IPS DF 6.9 (cell line): Measurements from ENCODE around the gene FLVCR1.
"Not testable (repeated sequence)": the region's sequence is repeated elsewhere in the genome, so short reads cannot be mapped to it uniquely, and the experiment has no call there.

Source experiments
- DNase-seq: peaks from one replicate; pipeline ENCODE4 v3.0.0-alpha.2; 2013; ENCODE audit warnings: low read depth, low spot score
- H3K27ac ChIP-seq: one replicate; pipeline ENCODE4 v1.5.1; 2013; ENCODE audit warnings: low read length, control low read depth
- H3K27me3 ChIP-seq: 2 replicates; pipeline ENCODE4 v1.6.1; 2013; ENCODE audit warnings: mild to moderate bottlenecking, low read length; ENCODE audit not compliant: control insufficient read depth, insufficient read depth
- H3K36me3 ChIP-seq: 2 replicates; pipeline ENCODE4 v1.6.1; 2013; ENCODE audit warnings: low read length; ENCODE audit not compliant: control insufficient read depth, insufficient read depth
- H3K4me1 ChIP-seq: 2 replicates; pipeline ENCODE4 v1.6.1; 2013; ENCODE audit warnings: low read length; ENCODE audit not compliant: control insufficient read depth, insufficient read depth
- H3K4me3 ChIP-seq: 2 replicates; pipeline ENCODE4 v1.5.1; 2013; ENCODE audit warnings: mild to moderate bottlenecking, low read length
- H3K9me3 ChIP-seq: 2 replicates; pipeline ENCODE4 v1.6.1; 2013; ENCODE audit warnings: low read length, inconsistent platforms; ENCODE audit not compliant: control insufficient read depth, insufficient read depth
- WGBS: extraction: QIAGEN DNeasy Blood & Tissue Kit; methylation state at CpG from one replicate; pipeline ENCODE4 v1.1.7; 2013; ENCODE audit warnings: mixed read lengths, missing lambda C conversion rate; ENCODE audit not compliant: insufficient read length, insufficient coverage; 5-methylcytosine and 5-hydroxymethylcytosine counted together

FLVCR1 gene

DNA sequence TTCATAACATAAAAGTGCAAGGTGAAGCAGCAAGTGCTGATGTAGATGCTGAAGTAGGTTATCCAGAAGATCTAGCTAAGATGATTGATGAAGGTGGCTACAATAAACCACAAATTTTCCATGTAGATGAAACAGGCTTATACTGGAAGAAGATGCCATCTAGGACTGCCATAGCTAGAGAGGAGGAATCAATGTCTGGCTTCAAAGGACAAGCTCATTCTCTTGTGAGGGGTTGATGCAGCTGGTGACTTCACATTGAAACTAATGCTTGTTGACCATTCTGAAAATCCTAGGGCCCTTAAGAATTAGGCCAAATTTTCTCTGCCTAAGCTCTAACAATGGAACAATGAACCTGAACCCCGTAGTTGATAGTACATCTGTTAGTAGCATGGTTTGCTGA lies 34.0 kb downstream of the FLVCR1 start:
- Histone ChIP-seq H3K36me3 (peaks cover 5% of the 10 kb centered on the region; the same call in 1 of the 2 replicates), H3K27me3 (no peaks in the 10 kb centered on the region), H3K9me3 (no peaks in the 10 kb centered on the region), H3K27ac (no peak overlapping the region), H3K4me3 (no peak overlapping the region), H3K4me1 (no peaks in the 10 kb centered on the region)
- DNase-seq = no peak
- WGBS = no CpG with 5 or more reads among the region's 1 CpG

DNA sequence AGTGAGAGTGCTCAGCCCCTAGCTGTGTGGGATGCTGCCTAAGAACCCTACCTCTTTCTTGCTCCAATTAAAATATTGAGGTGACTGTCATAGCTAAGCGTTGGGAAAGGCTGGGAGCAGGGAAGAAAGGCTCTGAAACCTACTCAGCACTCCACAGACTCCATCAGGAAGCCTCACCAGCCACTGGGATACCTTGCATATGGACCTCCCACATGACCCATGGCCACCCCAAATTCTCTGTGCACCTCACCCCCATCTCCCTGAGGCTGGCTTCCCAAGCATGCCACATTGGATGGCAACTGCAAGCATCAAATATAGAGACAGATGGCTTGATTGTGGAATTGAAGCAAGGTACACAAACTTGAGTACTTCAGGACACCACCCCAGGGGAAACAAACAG lies 41.8 kb downstream of the FLVCR1 start:
- Histone ChIP-seq H3K27ac (no peak overlapping the region), H3K4me3 (no peak overlapping the region), H3K27me3 (no peaks in the 10 kb centered on the region), H3K9me3 (no peaks in the 10 kb centered on the region; the same call in 1 of the 2 replicates), H3K36me3 (peaks cover 11% of the 10 kb centered on the region; the same call in 1 of the 2 replicates), H3K4me1 (no peaks in the 10 kb centered on the region; the same call in 1 of the 2 replicates)
- no peak for DNase-seq
- no CpG with 5 or more reads among the region's 1 CpG for WGBS

DNA sequence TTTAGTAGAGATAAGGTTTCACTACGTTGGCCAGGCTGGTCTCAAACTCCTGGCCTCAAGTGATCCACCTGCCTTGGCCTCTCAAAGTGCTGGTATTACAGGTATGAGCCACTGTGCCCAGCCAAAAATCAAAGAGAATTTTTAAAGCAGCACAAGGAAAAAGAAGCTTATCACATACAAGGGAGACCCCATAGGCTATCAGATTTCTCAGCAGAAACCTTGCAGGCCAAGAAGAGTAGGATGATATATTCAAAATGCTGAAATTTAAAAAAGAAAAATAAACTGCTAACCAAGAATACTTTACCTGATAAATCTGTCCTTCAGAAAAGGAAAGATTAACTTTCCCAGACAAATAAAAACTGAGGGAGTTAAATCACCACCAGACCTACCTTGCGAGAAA lies 43.2 kb downstream of the FLVCR1 start:
- no peak overlapping the region for H3K27ac ChIP-seq
- DNase-seq = no peak
- H3K36me3 ChIP-seq = peaks cover 11% of the 10 kb centered on the region; the same call in 1 of the 2 replicates
- no peaks in the 10 kb centered on the region; the same call in 1 of the 2 replicates for H3K4me1 ChIP-seq
- H3K4me3 ChIP-seq = no peak overlapping the region
- no peaks in the 10 kb centered on the region; the same call in 1 of the 2 replicates for H3K9me3 ChIP-seq
- no peaks in the 10 kb centered on the region for H3K27me3 ChIP-seq
- no CpG with 5 or more reads among the region's 2 CpGs for WGBS

DNA sequence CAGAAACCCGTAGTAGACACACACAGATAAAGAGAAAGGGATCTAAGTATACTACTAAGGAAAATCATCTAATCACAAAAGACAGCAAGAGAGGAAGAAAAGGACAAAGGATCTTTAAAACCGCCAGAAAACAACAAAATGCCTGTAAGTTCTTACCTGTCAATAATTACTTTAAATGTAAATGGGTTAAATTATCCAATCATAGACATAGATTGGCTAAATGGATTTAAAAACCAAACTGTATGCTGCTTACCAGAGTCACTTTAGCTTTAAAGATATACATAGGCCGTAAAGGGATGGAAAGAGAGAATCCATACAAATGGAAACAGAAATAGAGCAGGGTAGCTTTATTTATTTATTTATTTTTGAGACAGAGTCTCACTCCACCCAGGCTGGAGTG lies 44.0 kb downstream of the FLVCR1 start:
- H3K36me3 ChIP-seq = peaks cover 12% of the 10 kb centered on the region; the same call in 1 of the 2 replicates
- WGBS = no CpG with 5 or more reads among the region's 3 CpGs
- no peak for DNase-seq

DNA sequence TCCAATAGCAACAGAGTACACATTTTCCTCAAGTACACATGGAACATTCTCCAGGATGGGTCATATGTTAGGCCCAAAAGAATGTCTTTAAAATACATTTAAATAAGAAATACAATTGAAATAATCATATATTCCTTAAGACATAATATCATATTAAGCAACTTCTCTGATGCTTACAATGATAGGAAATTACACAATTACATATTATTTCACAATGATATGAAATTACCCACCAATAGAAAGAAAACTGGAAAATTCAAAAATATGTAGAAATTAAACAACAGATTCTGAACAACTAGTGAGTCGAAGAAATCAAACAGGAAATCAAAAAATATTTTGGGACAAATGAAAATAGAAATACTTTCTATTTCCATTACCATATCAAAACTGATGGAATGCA lies 45.6 kb downstream of the FLVCR1 start:
- no peaks in the 10 kb centered on the region; the same call in 1 of the 2 replicates for H3K9me3 ChIP-seq

More for the DNA sequence above, 44.0 kb downstream of the FLVCR1 start:
- no peaks in the 10 kb centered on the region for H3K27me3 ChIP-seq
- no peak overlapping the region for H3K4me3 ChIP-seq
- H3K27ac ChIP-seq = no peak overlapping the region
- H3K4me1 ChIP-seq = peaks cover under 1% of the 10 kb centered on the region
- no peaks in the 10 kb centered on the region; the same call in 1 of the 2 replicates for H3K9me3 ChIP-seq

DNA sequence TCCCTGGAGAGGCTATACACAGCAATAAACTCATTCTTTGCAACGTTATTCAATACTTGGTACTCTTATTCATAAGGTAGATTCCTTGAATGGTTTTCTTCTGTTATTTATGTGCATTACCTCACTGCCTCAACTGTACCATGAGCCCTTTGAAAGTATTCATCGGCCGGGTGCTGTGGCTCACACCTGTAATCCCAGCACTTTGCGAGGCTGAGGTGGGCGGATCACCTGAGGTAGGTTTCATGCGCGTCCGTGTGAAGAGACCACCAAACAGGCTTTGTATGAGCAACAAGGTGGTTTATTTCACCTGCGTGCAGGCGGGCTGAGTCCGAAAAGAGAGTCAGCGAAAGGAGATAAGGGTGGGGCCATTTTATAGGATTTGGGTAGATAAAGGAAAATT lies 50.0 kb downstream of the FLVCR1 start:
- not testable (repeated sequence) for DNase-seq, H3K27me3 ChIP-seq, H3K4me3 ChIP-seq, H3K4me1 ChIP-seq, H3K9me3 ChIP-seq, H3K36me3 ChIP-seq
- WGBS = no CpG with 5 or more reads among the region's 12 CpGs
- H3K27ac ChIP-seq = peak overlapping the region; percentile 14

More for the DNA sequence above, 45.6 kb downstream of the FLVCR1 start:
- Histone ChIP-seq H3K36me3 (peaks cover 9% of the 10 kb centered on the region; the same call in 1 of the 2 replicates), H3K27me3 (no peaks in the 10 kb centered on the region), H3K27ac (no peak overlapping the region), H3K4me1 (peaks cover 4% of the 10 kb centered on the region), H3K4me3 (no peak overlapping the region)
- WGBS = no CpG with 5 or more reads among the region's 1 CpG
- no peak for DNase-seq

DNA sequence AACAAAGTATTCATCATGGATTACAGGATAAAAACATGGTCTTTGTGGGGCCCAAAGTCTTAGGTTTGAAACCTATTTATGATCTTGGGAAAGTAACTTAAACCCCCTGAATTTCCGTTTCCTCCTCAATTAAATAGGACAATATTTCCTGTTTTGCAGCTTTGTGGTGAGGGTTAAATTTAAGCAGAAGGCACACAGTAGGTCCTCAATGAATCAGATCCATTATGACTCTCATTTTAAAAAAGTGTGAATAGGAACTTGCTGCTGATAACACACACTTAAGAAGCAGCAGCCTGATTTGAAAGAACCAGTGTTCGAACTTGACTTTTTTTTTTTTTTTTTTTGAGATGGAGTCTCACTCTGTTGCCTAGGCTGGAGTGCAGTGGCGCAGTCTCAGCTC lies 50.9 kb downstream of the FLVCR1 start:
- Histone ChIP-seq H3K27ac (peak overlapping the region; percentile 59), H3K27me3 (no peaks in the 10 kb centered on the region), H3K4me1 (peaks cover 5% of the 10 kb centered on the region), H3K4me3 (no peak overlapping the region), H3K9me3 (no peaks in the 10 kb centered on the region; the same call in 1 of the 2 replicates), H3K36me3 (peaks cover 2% of the 10 kb centered on the region; the same call in 1 of the 2 replicates)
- DNase-seq = no peak
- WGBS = no CpG with 5 or more reads among the region's 3 CpGs

DNA sequence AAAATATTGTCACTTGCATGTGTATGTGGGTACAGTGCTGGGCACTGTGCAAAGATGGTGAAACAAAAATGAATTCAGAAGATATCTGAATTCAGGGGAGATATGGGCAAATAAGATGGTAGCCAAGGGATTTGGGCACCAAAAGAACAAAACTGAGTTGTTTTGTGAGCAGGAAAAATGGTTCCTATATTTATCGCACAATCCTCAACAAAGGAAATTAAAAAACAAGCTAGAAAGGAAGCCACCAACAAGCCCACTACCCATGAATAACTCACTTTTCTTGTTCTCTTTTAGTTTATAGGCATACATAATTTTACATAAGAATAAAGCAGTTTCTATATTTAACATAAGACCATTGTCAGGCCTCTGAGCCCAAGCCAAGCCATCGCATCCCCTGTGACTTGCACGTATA lies 51.6 kb downstream of the FLVCR1 start:
- Histone ChIP-seq H3K27me3 (no peaks in the 10 kb centered on the region), H3K36me3 (peaks cover 2% of the 10 kb centered on the region; the same call in 1 of the 2 replicates), H3K9me3 (no peaks in the 10 kb centered on the region), H3K4me3 (no peak overlapping the region), H3K4me1 (peaks cover 5% of the 10 kb centered on the region), H3K27ac (peak overlapping the region; percentile 59)
- no peak for DNase-seq
- no CpG with 5 or more reads among the region's 3 CpGs for WGBS

DNA sequence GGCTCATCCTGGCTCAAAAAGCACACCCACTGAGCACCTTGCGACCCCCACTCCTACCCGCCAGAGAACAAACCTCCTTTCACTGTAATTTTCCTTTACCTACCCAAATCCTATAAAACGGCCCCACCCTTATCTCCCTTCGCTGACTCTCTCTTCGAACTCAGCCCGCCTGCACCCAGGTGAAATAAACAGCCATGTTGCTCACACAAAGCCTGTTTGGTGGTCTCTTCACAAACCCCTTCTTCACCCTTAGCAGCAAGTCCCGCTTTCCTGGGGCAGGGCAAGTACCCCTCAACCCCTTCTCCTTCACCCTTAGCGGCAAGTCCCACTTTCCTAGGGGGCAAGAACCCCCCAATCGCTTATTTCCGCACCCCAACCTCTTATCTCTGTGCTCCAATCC lies 52.1 kb downstream of the FLVCR1 start:
- WGBS = no CpG with 5 or more reads among the region's 10 CpGs
- not testable (repeated sequence) for H3K27ac ChIP-seq

DNA sequence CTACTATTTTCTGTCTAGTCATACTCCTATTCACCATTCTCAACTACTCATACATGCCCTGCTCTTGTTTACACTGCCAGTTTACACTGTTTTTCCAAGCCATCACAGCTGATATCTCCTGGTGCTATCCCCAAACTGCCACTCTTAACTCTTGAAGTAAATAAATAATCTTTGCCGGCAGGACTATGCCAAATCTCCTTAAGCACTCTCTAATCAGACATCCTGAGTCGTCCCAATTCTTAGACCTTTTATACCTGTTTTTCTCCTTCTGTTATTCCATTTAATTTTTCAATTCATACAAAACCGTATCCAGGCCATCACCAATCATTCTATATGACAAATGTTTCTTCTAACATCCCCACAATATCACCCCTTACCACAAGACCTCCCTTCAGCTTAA lies 55.6 kb downstream of the FLVCR1 start:
- DNase-seq, H3K9me3 ChIP-seq, H3K4me1 ChIP-seq, H3K36me3 ChIP-seq, H3K27me3 ChIP-seq, H3K27ac ChIP-seq: not testable (repeated sequence)
- 98% methylated on average over 2 of the region's 3 CpGs for WGBS
- H3K4me3 ChIP-seq = peak overlapping the region; percentile 4; the same call in 1 of the 2 replicates

More for the DNA sequence above, 52.1 kb downstream of the FLVCR1 start:
- peak overlapping the region; percentile 23; the same call in 1 of the 2 replicates for H3K4me3 ChIP-seq
- not testable (repeated sequence) for H3K4me1 ChIP-seq, H3K9me3 ChIP-seq, H3K36me3 ChIP-seq, H3K27me3 ChIP-seq, DNase-seq

DNA sequence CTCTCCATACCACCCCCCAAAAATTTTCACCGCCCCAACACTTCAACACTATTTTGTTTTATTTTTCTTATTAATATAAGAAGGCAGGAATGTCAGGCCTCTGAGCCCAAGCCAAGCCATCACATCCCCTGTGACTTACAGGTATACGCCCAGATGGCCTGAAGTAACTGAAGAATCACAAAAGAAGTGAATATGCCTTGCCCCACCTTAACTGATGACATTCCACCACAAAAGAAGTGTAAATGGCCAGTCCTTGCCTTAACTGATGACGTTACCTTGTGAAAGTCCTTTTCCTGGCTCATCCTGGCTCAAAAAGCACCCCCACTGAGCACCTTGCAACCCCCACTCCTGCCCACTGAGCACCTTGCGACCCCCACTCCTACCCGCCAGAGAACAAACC lies 56.0 kb downstream of the FLVCR1 start:
- H3K36me3 ChIP-seq, H3K27me3 ChIP-seq, DNase-seq, H3K9me3 ChIP-seq, H3K27ac ChIP-seq, H3K4me1 ChIP-seq, H3K4me3 ChIP-seq: not testable (repeated sequence)
- WGBS = no CpG with 5 or more reads among the region's 5 CpGs
